Panc1 (cell line): Measurements from ENCODE around the gene CTDP1. TPM values are rescaled to one million over a fixed set of nuclear protein-coding genes. Genes with fewer than 3 reads are reported as not detected.
A peak's percentile ranks its signal among the peaks of the same experiment; 100 is the strongest.

Source experiments
- ATAC-seq: fragments of 200-7000 bp; cut with Tn5 transposase; 2 replicates; pipeline ENCODE4 v1.9.1; 2020; ENCODE audit warnings: mild to moderate bottlenecking, moderate library complexity
- BruUV-seq: library from RNA; stranded (reverse); fragments of 400-500 nt; replicated peaks from 2 replicates; lab custom pipeline; 2021; lab: Mats Ljungman, UMichigan
- CTCF ChIA-PET: fragments of 300-600 bp; sonication (Branson Sonifier 250); formaldehyde crosslinking; loops from one replicate; lab custom pipeline; 2022; ENCODE audit warnings: antibody characterized with exemption; lab: Charles Lee
- POLR2A ChIA-PET: fragments of 300-600 bp; sonication (Branson Sonifier 250); formaldehyde crosslinking; loops from one replicate; lab custom pipeline; 2022; ENCODE audit warnings: antibody characterized with exemption; lab: Charles Lee
- DNase-seq: peaks from one replicate; pipeline ENCODE4 v3.0.0-alpha.2; 2010; ENCODE audit warnings: low read depth, low spot score
- H3K27ac ChIP-seq: 2 replicates; pipeline ENCODE4 v1.5.1; 2011; ENCODE audit warnings: mild to moderate bottlenecking, low read length, inconsistent platforms
- H3K27me3 ChIP-seq: fragments of 200-500 bp; sonication (Bioruptor generic); 2 replicates; pipeline ENCODE4 v1.6.0; 2014; ENCODE audit warnings: low read length, inconsistent platforms; ENCODE audit not compliant: control insufficient read depth, insufficient read depth
- H3K36me3 ChIP-seq: fragments of 200-500 bp; sonication (Bioruptor generic); 2 replicates; pipeline ENCODE4 v1.5.1; 2014; ENCODE audit warnings: inconsistent platforms, mild to moderate bottlenecking, low read length, moderate library complexity; ENCODE audit not compliant: control insufficient read depth, insufficient read depth
- H3K4me1 ChIP-seq: 2 replicates; pipeline ENCODE4 v1.5.1; 2011; ENCODE audit warnings: inconsistent platforms, mild to moderate bottlenecking, low read length, moderate library complexity; ENCODE audit not compliant: control insufficient read depth, insufficient read depth
- H3K4me3 ChIP-seq, 2 experiments: 2 replicates each; pipeline ENCODE4 v1.5.1; 2011 to 2012; ENCODE audit warnings: low read depth in 2 of 2, low read length in 2 of 2, mild to moderate bottlenecking in 2 of 2, inconsistent platforms in 1 of 2, moderate library complexity in 1 of 2
- H3K9me3 ChIP-seq: fragments of 200-500 bp; sonication (Bioruptor generic); 2 replicates; pipeline ENCODE4 v1.5.1; 2014; ENCODE audit warnings: low read depth, mild to moderate bottlenecking, inconsistent platforms, low read length, moderate library complexity; ENCODE audit not compliant: control insufficient read depth, insufficient read depth
- POLR2AphosphoS5 ChIP-seq: IDR thresholded peaks from 2 replicates; pipeline ENCODE4 v1.6.1; 2012; ENCODE audit warnings: mild to moderate bottlenecking, low read depth, low read length, moderate library complexity
- REST ChIP-seq, 2 experiments: IDR thresholded peaks; 2 replicates each; pipeline ENCODE4 v1.6.1; 2011 to 2012; ENCODE audit warnings: low read depth in 2 of 2, control low read depth in 1 of 2, low read length in 1 of 2, mild to moderate bottlenecking in 1 of 2, moderate library complexity in 1 of 2; ENCODE audit not compliant: insufficient read depth in 1 of 2
- SIN3A ChIP-seq: IDR thresholded peaks from 2 replicates; pipeline ENCODE4 v1.6.1; 2012; ENCODE audit warnings: low read depth, mild to moderate bottlenecking, low read length, moderate library complexity, borderline replicate concordance; ENCODE audit not compliant: insufficient read depth
- TCF7L2 ChIP-seq: IDR thresholded peaks from 2 replicates; pipeline ENCODE4 v1.6.1; 2011; ENCODE audit warnings: mild to moderate bottlenecking, low read depth, low read length, inconsistent platforms
- in situ Hi-C: cut with HindIII; loops from 2 replicates; pipeline ENCODE4 v1.10.0; 2016; ENCODE audit warnings: low sequenced_read_pairs, low pct_unique_long_range_greater_than_20kb
- intact Hi-C: fragments of 100-400 bp; cut with micrococcal nuclease; formaldehyde crosslinking; loops from one replicate; pipeline ENCODE4 v1.10.0; 2022; ENCODE audit not compliant: unreplicated experiment
- total RNA-seq: library from RNA; stranded (reverse); gene quantifications from one replicate; pipeline ENCODE4 v1.2.1, GENCODE V29; 2021; ENCODE audit not compliant: unreplicated experiment
- TF ChIP-seq, protein P1 (sequence below): fragments of 450-650 bp; IDR thresholded peaks from 2 replicates; pipeline ENCODE4 v1.5.1; 2017; ENCODE audit warnings: mild to moderate bottlenecking

CTDP1 gene
- total RNA-seq, 1 experiment from 2014 or later: 52.8 TPM

DNA sequence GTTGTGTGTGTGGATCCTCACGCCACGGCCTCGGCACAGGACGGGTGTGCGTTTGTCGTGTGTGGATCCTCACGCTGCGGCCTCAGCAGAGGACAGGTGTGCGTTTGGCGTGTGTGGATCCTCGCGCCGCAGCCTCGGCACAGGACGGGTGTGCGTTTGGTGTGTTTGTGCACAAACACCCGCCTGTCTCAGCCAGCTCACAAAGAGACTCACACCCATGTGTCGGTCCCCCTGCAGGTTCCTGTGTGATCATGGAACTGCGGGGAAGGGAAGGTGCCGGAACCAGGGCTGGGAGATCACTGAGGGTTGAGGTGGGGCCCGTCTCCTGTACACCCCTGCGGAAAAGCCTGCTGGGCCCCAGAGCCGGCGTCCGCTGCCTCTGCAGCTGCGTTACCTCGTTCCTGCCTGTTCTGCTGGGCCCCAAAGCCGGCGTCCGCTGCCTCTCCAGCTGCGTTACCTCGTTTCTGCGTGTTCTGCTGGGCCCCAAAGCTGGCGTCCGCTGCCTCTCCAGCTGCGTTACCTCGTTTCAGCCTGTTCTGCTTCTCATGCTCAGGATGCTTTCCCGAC, 53.6 kb downstream of the CTDP1 start:
- intact Hi-C loops (no loop called here), in situ Hi-C loops (no loop called here)
- TF ChIP-seq TCF7L2: no peak
- TF ChIP-seq POLR2AphosphoS5: no peak
- CTCF ChIA-PET: no interaction called here
- POLR2A ChIA-PET: no interaction called here
- no peak overlapping the region for H3K4me3 ChIP-seq
- H3K36me3 ChIP-seq: peaks cover 7% of the 10 kb centered on the region; the same call in 1 of the 2 replicates
- peaks cover 13% of the 10 kb centered on the region; the same call in 1 of the 2 replicates for H3K9me3 ChIP-seq
- H3K27ac ChIP-seq: no peak overlapping the region
- ATAC-seq (no peak), DNase-seq (no peak)
- no peaks in the 10 kb centered on the region for H3K4me1 ChIP-seq
- no TSS peak for BruUV-seq
- no peaks in the 10 kb centered on the region for H3K27me3 ChIP-seq

- DNase-seq (no peak), ATAC-seq (no peak)
- in situ Hi-C loops: no loop called here
- Histone ChIP-seq H3K27me3 (no peaks in the 10 kb centered on the region), H3K27ac (no peak overlapping the region), H3K4me1 (no peaks in the 10 kb centered on the region), H3K36me3 (peaks cover 3% of the 10 kb centered on the region; the same call in 1 of the 2 replicates), H3K4me3 (no peak overlapping the region), H3K9me3 (peaks cover 13% of the 10 kb centered on the region; the same call in 1 of the 2 replicates)
- TF ChIP-seq TCF7L2 (no peak), REST (IDR thresholded peaks at IDR 0.05; ENCODE audit: insufficient read depth in 1 of 2, low read depth in 2 of 2, low read length in 1 of 2) (peak in 1 of 2 experiments; percentile 11; a peak in 1 of 4 replicates)
- TSS peak; percentile 40 for BruUV-seq
- intact Hi-C loops: no loop called here
- POLR2A ChIA-PET: no interaction called here
- CTCF ChIA-PET: no interaction called here
Measured at GRCh38 chr18:79733986-79734770, 54.6 kb downstream of the CTDP1 start.

DNA sequence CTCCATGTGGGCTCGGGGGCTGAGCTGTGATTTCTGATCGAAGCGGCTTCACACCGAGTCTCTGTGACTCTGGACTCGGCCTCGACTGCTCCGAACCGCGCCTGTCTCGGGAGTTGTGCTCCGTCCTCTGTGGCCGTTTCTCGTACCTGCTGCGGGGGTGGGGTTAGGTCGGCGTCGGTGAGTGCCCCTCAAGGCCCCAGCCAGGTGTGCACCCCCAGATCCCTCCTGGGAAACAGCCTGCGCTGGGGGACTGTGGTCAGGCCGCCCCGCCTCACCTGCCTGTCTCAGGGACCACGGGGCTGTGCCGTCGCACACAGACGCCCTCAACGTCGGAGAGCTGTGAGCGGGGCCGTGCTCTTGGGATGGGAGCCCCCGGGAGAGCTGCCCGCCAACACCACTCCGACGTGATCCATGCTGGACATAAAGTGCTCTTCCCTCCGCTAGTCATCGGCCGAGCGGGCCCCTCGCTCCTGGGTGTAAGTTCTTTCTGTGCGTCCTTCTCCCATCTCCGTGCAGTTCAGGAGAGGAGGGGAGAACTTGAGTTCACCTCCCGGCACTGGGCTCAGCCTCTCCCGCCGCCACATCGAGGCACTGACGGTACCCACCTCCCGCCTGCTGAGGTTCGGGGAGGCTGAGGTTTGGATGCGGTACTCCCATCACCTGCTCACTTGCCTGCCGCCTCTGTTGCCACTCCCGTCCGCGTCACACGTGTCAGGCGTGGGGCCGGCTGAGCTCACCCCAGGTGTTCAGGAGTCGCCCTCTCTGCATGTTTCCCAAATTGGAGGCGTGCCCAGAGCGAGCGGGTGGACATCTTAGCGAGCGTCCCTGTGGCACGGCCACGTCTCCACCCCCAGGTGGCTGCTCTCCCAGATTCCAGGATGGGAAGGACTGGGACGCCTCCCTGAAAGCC, 55.7 kb downstream of the CTDP1 start:
- H3K36me3 ChIP-seq: peaks cover 3% of the 10 kb centered on the region; the same call in 1 of the 2 replicates
- BruUV-seq: no TSS peak
- intact Hi-C loops (no loop called here), in situ Hi-C loops (no loop called here)
- ChIA-PET CTCF (no interaction called here), POLR2A (no interaction called here)
- no peak for DNase-seq
- no peak overlapping the region for H3K27ac ChIP-seq
- TF ChIP-seq SIN3A: no peak
- TF ChIP-seq POLR2AphosphoS5: no peak
- TF ChIP-seq TCF7L2: no peak
- TF ChIP-seq REST (IDR thresholded peaks at IDR 0.05; ENCODE audit: insufficient read depth in 1 of 2, low read depth in 2 of 2, low read length in 1 of 2): no peak
- TF ChIP-seq, protein P1, sequence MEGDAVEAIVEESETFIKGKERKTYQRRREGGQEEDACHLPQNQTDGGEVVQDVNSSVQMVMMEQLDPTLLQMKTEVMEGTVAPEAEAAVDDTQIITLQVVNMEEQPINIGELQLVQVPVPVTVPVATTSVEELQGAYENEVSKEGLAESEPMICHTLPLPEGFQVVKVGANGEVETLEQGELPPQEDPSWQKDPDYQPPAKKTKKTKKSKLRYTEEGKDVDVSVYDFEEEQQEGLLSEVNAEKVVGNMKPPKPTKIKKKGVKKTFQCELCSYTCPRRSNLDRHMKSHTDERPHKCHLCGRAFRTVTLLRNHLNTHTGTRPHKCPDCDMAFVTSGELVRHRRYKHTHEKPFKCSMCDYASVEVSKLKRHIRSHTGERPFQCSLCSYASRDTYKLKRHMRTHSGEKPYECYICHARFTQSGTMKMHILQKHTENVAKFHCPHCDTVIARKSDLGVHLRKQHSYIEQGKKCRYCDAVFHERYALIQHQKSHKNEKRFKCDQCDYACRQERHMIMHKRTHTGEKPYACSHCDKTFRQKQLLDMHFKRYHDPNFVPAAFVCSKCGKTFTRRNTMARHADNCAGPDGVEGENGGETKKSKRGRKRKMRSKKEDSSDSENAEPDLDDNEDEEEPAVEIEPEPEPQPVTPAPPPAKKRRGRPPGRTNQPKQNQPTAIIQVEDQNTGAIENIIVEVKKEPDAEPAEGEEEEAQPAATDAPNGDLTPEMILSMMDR: no peak
- H3K4me1 ChIP-seq: no peaks in the 10 kb centered on the region
- H3K9me3 ChIP-seq: peaks cover 13% of the 10 kb centered on the region; the same call in 1 of the 2 replicates
- ATAC-seq: peak; percentile 34; the same call in 1 of the 2 replicates
- H3K27me3 ChIP-seq: no peaks in the 10 kb centered on the region
- H3K4me3 ChIP-seq: no peak overlapping the region
